GM23338 (cell line): Measurements from ENCODE around the gene MMRN2. TPM values are rescaled to one million over a fixed set of nuclear protein-coding genes. Genes with fewer than 3 reads are reported as not detected.

Source experiments
- ATAC-seq: fragments of 200-7000 bp; cut with Tn5 transposase; 3 replicates; pipeline ENCODE4 v1.9.1; 2020
- DNase-seq: peaks from one replicate; pipeline ENCODE4 v3.0.0-alpha.2; 2015; ENCODE audit warnings: low spot score
- H2AFZ ChIP-seq: fragments of 200-600 bp; sonication (generic); 2 replicates; pipeline ENCODE4 v1.8.0; 2016; ENCODE audit warnings: antibody characterized with exemption, mild to moderate bottlenecking, moderate library complexity
- H3F3A ChIP-seq: fragments of 200-600 bp; sonication (generic); replicated peaks from 2 replicates; pipeline ENCODE4 v1.8.0; 2017; ENCODE audit warnings: antibody characterized with exemption, mixed run types, low read depth
- H3K27ac ChIP-seq: fragments of 200-600 bp; sonication (generic); 2 replicates; pipeline ENCODE4 v1.6.1; 2016; ENCODE audit warnings: low read depth
- H3K27me3 ChIP-seq: fragments of 200-600 bp; sonication (generic); 2 replicates; pipeline ENCODE4 v1.8.0; 2016; ENCODE audit warnings: mild to moderate bottlenecking, mixed run types, moderate library complexity; ENCODE audit not compliant: insufficient read depth
- H3K36me3 ChIP-seq: fragments of 200-600 bp; sonication (generic); 2 replicates; pipeline ENCODE4 v1.8.0; 2016; ENCODE audit warnings: mild to moderate bottlenecking; ENCODE audit not compliant: insufficient read depth
- H3K4me1 ChIP-seq: fragments of 200-600 bp; sonication (generic); 2 replicates; pipeline ENCODE4 v1.8.0; 2016; ENCODE audit warnings: mild to moderate bottlenecking, moderate library complexity; ENCODE audit not compliant: insufficient read depth
- H3K4me2 ChIP-seq: fragments of 200-600 bp; sonication (generic); 2 replicates; pipeline ENCODE4 v1.7.1; 2017; ENCODE audit warnings: mixed run types
- H3K4me3 ChIP-seq: fragments of 200-600 bp; sonication (generic); 2 replicates; pipeline ENCODE4 v1.6.1; 2016; ENCODE audit warnings: mixed run types
- H3K79me2 ChIP-seq: fragments of 200-600 bp; sonication (generic); replicated peaks from 2 replicates; pipeline ENCODE4 v1.8.0; 2017; ENCODE audit warnings: mild to moderate bottlenecking; ENCODE audit not compliant: insufficient read depth
- H3K9me2 ChIP-seq: fragments of 200-600 bp; sonication (generic); 2 replicates; pipeline ENCODE4 v1.8.0; 2017; ENCODE audit not compliant: insufficient read depth
- H4K20me1 ChIP-seq: fragments of 200-600 bp; sonication (generic); replicated peaks from 2 replicates; pipeline ENCODE4 v1.8.0; 2017; ENCODE audit warnings: mild to moderate bottlenecking; ENCODE audit not compliant: insufficient read depth
- H3K27ac Mint-ChIP-seq: 2 replicates; pipeline ENCODE4 v1.8.0; 2020; ENCODE audit warnings: inconsistent platforms, mild to moderate bottlenecking, moderate library complexity, mixed read lengths
- H3K27me3 Mint-ChIP-seq: 3 replicates; pipeline ENCODE4 v1.8.0; 2022; ENCODE audit warnings: low read depth, mild to moderate bottlenecking, moderate library complexity, mixed read lengths, inconsistent platforms; ENCODE audit not compliant: insufficient read depth, poor library complexity
- H3K36me3 Mint-ChIP-seq: 3 replicates; pipeline ENCODE4 v1.8.0; 2021; ENCODE audit warnings: low read depth, mild to moderate bottlenecking, inconsistent platforms, moderate library complexity, mixed read lengths
- H3K4me1 Mint-ChIP-seq: 3 replicates; pipeline ENCODE4 v1.8.0; 2020; ENCODE audit warnings: mild to moderate bottlenecking, inconsistent platforms, mixed read lengths
- H3K4me3 Mint-ChIP-seq: 3 replicates; pipeline ENCODE4 v1.8.0; 2021; ENCODE audit warnings: moderate library complexity, mild to moderate bottlenecking, inconsistent platforms, mixed read lengths
- H3K9me3 Mint-ChIP-seq: 3 replicates; pipeline ENCODE4 v1.8.0; 2020; ENCODE audit warnings: moderate library complexity, mild to moderate bottlenecking, inconsistent platforms, mixed read lengths
- CREB1 ChIP-seq: fragments of 250-450 bp; sonication (Bioruptor Pico); IDR thresholded peaks from 2 replicates; pipeline ENCODE4 v1.5.0; 2020; ENCODE audit warnings: low read depth, mild to moderate bottlenecking, moderate library complexity
- CTCF ChIP-seq, 2 experiments: fragments of 200-600 bp in 1 of 2; sonication (generic) in 1 of 2; conservative IDR thresholded peaks; 2 replicates each; pipeline versions ENCODE4 v1.5.1 to v1.6.1; 2016 to 2017; ENCODE audit warnings: antibody characterized with exemption in 2 of 2, low read depth in 2 of 2, mild to moderate bottlenecking in 2 of 2, moderate library complexity in 1 of 2
- EZH2 ChIP-seq: fragments of 200-600 bp; sonication (generic); IDR thresholded peaks from one replicate; pipeline ENCODE4 v1.8.0; 2017; ENCODE audit warnings: antibody characterized with exemption, mild to moderate bottlenecking, low read depth; ENCODE audit not compliant: unreplicated experiment
- EZH2phosphoT487 ChIP-seq: fragments of 200-600 bp; sonication (generic); IDR thresholded peaks from one replicate; pipeline ENCODE4 v1.8.1; 2018; ENCODE audit warnings: antibody characterized with exemption; ENCODE audit not compliant: unreplicated experiment
- JUNB ChIP-seq: IDR thresholded peaks from one replicate; pipeline ENCODE4 v1.6.1; 2016; ENCODE audit warnings: antibody characterized with exemption; ENCODE audit not compliant: unreplicated experiment
- POLR2AphosphoS5 ChIP-seq: IDR thresholded peaks from 2 replicates; pipeline ENCODE4 v1.6.1; 2016; ENCODE audit warnings: antibody characterized with exemption, low read depth
- REST ChIP-seq: IDR thresholded peaks from one replicate; pipeline ENCODE4 v1.6.1; 2018; ENCODE audit warnings: antibody characterized with exemption; ENCODE audit not compliant: unreplicated experiment
- STAT1 ChIP-seq: IDR thresholded peaks from one replicate; pipeline ENCODE4 v1.6.1; 2016; ENCODE audit warnings: antibody characterized with exemption; ENCODE audit not compliant: unreplicated experiment
- ZNF331 ChIP-seq: fragments of 250-450 bp; sonication (Bioruptor Pico); IDR thresholded peaks from 2 replicates; pipeline ENCODE4 v1.5.0; 2020; ENCODE audit warnings: low read depth, mild to moderate bottlenecking, moderate library complexity
- polyA plus RNA-seq: library from polyadenylated mRNA; unstranded; fragments of >200 nt; fragmentation: Nextera tagmentation; extraction: Ambion mirVana; gene quantifications from 2 replicates; pipeline ENCODE4 v1.2.1, GENCODE V29; 2016
- total RNA-seq: library from RNA; depleted of rRNA; stranded (reverse); fragments of >200 nt; shearing (Covaris generic); gene quantifications from 2 replicates; pipeline ENCODE4 v1.2.3, GENCODE V29; 2014

MMRN2 gene
- total and polyA plus RNA-seq, 2 experiments from 2014 or later = 0.32 to 2.4 TPM

DNA sequence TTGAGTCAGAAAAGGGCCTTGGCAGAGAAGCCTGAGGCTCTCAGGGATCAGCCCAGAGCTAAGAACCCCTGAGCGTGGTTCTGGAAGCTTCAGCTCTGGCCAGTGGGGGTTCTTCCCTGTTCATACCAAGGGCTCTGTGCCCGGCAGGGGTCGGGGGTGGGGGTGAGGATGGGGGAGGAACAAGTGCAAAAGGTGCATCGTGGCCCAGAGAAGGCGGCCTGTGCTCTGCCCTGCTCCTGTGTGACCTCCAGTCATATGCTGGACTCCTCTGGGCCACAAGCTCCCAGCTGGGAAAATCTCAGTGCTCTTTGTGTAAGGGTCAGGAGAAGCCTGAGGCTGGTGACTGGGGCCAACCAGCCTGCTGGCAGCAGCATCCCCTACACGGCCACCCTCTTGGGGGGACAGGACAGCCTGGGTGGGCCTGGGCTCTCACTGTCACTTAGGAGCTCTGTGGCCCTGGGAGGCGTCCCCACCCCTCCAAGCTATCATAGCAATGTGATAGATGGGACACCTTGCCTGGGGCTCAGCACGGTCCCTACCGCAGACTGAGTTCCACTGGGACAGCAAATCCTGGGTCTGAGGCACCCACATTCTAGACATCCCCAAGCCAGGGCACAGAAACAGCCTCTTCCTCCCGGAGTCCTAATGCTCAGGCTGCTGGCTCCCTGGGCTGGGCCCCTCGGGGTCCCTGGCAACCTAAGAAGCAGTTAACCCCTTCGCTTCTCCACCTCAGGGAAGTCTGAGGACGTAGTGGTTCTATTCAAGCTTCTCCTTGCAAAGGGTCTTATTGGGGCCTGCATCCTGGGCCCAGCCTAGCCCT lies 2.5 kb downstream of the MMRN2 start:
- peak overlapping the region; percentile 54; the same call in 2 of the 3 replicates for H3K4me3 Mint-ChIP-seq

More for the DNA sequence above, 2.5 kb downstream of the MMRN2 start:
- DNase-seq (no peak), ATAC-seq (peak; percentile 8)
- H3F3A ChIP-seq = peaks cover 15% of the 10 kb centered on the region
- Mint-ChIP-seq H3K27me3 (peaks cover 29% of the 10 kb centered on the region), H3K36me3 (peaks cover 39% of the 10 kb centered on the region), H3K27ac (peak overlapping the region; percentile 95), H3K4me1 (peaks cover 59% of the 10 kb centered on the region), H3K9me3 (peaks cover 38% of the 10 kb centered on the region)
- no peaks in the 10 kb centered on the region for H3K9me2 ChIP-seq
- H3K4me3 ChIP-seq = peak overlapping the region; percentile 42
- TF ChIP-seq JUNB (no peak), POLR2AphosphoS5 (no peak), EZH2phosphoT487 (no peak), REST (no peak), STAT1 (no peak), ZNF331 (CRISPR knock-in tag) (no peak), CREB1 (CRISPR knock-in tag) (no peak), CTCF (conservative IDR thresholded peaks at IDR 0.05; ENCODE audit: low read depth in 2 of 2) (no peak), EZH2 (no peak)
- no peaks in the 10 kb centered on the region for H4K20me1 ChIP-seq
- H3K79me2 ChIP-seq = no peaks in the 10 kb centered on the region
- H3K27ac ChIP-seq = peak overlapping the region; percentile 96
- peak overlapping the region; percentile 78 for H3K4me2 ChIP-seq
- H3K36me3 ChIP-seq = peaks cover 14% of the 10 kb centered on the region; the same call in 1 of the 2 replicates
- peak overlapping the region; percentile 28; the same call in 1 of the 2 replicates for H2AFZ ChIP-seq
- no peaks in the 10 kb centered on the region for H3K27me3 ChIP-seq
- peaks cover 66% of the 10 kb centered on the region for H3K4me1 ChIP-seq
